ENCODE results near the gene HDAC9.

HDAC9 gene

DNA sequence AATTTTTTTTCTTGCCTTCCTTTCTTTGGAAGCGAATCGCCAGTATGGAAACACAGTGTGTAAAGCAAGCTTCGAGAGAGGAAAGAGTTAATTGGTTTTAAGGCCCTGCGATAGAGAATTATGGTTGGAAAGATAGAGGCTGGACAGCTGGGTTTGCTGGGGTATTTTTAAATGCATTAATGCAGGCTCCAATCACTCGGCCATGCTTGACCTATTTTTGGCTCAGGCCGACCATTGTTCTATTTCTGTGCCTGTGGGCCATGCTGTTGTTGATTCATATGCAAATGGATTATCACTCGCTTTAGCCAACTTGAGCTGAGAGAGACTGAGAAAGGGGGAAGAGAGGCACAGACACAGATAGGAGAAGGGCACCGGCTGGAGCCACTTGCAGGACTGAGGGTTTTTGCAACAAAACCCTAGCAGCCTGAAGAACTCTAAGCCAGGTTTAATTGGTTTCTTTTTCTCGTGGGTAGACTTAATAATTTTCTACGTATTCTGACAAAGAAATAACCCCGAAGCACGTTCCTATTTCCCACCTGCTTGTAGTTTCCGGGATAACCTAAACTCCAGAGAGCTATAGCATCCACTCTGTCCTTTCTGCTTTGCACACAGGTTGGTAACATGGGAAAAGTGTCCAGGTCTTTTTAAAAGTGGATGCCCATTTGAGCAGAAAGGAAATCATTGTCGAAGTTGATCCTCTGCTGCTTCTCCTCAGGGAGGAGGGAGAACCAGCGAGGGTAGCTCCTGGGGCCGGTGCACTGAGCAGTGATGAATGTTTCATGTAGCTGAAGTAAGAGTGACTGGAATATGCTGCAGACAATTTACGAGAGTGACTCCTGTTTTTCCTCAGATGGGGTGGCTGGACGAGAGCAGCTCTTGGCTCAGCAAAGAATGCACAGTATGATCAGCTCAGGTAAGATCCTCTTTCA is at the start of gene HDAC9:
Gene HDAC9 (plus strand): TSS at position 338 of the 929 bp plus-strand sequence. CDS start 554 bp downstream, at position 892.
- no peak for DNase-seq (ENCODE audit: low read depth)

DNA sequence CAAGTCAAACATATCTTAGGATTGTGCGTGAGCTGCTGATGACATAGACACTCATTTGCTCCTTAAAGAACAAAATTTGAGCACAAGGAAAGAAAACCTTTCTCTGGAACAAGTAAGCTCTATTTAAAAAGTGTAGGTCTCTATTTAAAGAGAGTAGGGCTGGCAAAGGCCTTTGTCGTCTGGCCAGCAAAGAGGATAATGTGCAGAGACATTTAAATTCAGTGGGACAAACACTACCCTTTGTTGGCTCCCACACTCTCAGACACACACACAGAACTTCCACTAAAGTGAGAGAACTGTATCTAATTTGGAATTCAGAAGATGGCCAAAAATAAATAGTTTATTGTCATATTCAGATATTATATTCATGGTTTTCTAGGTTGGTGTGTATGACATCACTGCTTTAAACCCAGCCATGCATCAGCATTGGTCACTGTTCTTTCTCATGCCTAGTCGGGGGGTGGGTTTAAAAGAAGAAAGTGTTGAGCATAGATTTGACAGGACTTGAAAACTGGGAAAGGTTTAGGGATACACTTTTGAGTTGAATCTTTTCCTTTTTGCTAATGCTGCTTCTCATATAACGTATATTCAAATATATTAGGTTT is 49.5 kb upstream of the HDAC9 start:
- DNase-seq (ENCODE audit: low read depth), result no peak

DNA sequence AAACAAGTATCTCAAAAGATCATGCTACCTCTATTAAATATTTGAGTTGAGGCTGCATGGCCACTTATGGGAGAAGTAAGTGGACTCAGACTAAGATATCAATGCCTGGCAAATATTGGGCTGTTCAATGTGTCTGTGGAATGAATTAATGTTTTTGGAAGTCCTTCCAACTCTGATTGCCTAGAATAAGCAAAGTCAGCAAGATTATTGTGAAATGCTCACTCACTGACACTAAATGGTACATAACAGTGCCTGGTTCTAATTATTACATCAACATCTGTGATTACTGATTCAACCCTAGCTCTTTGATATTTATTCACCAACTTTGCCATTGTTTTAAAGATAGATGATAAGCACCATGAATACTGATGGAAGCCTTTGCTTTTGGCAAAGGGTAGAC is 45.5 kb upstream of the HDAC9 start:
- DNase-seq (ENCODE audit: low read depth), result no peak

DNA sequence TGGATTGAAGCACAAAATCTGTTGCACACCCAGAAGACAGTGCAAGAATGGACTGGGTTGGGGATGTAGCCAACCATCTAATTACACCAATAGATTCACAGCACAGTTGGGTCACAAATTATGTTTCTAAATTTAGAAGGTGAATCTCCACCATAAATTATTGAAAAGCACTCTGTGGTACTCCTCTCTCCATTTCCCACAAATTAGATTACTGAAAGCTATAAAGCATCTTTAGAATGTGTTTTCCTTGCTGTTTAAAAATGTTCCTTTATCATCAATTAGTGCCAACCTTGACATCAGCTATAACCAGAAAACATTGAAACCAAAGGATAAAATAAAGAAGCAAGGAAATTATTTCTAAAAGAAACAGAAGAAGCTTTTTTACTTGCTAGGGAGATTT is 39.9 kb upstream of the HDAC9 start:
- no peak for DNase-seq (ENCODE audit: low read depth)

DNA sequence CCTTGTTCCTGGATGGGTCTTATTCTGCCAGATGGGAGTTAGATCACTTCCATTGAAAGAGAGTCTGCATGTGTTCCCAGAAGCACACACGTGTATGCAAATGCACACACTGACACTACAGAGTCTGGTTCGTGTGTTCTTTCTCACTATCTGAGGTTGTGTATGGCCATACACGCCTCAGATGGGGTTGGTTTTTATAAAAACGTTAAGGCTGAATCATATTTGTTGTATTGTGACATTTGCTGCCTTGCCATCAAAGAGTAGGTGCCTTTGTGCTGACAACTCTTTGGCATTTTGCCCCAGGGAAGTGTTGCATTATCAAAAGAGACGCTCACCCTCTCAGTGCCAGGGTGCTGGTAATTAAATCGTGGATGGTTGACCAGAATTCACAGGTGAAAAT is 37.7 kb upstream of the HDAC9 start:
- no peak for DNase-seq (ENCODE audit: low read depth)

DNA sequence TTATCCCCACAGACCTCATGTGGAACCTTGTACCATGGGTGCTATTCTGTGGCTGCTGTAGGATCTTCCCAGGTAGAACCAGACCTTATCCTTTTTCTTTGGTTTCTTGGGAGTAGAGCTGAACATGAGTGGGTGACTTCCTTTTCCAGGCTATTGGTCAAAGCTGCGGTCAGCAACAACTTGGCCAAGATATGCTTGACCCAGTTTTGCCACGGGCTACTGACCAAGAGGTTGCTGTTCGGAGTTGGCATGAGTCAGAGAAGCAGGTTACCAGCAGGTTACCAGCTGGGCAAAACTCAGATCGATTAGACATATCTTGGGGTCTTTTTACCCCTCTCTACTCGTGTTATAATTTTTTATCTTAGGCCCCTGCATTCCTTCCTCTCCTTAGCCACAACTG is 36.7 kb upstream of the HDAC9 start:
- DNase-seq (ENCODE audit: low read depth), result no peak

DNA sequence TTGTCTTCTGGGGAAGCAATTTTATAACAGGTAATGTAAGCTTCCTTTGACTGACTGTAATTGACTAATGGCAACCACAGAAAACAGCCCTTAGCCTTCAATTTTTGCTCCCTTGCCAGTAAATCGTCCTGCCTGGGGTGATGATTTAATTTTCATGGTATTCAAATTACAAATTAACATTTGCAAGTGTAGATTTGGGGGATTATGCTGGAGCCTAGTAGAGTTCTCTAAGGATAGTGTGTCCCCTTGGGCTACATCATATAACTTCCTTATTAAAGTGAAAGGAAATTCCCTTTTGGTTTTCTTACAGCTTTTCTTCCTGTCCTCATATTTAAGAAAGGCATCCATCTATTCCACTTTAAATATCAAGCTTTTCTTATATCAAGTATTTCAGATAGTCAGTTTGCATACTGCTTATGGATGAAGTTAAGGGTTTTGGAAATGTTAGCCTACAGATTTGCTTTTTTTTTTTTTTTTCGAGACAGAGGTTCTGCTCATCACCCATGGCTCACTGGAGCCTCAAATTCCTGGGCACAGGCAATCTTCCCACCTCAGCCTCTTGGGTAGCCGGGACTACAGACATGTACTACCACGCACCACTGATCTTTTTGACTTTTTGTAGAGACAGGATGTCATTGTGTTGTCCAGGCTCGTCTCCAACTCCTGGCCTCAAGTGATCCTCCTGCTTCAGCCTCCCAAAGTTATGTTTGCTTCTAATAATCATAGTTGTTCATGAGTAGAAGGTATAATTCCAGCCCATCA is 35.9 kb upstream of the HDAC9 start:
- no peak for DNase-seq (ENCODE audit: low read depth)

DNA sequence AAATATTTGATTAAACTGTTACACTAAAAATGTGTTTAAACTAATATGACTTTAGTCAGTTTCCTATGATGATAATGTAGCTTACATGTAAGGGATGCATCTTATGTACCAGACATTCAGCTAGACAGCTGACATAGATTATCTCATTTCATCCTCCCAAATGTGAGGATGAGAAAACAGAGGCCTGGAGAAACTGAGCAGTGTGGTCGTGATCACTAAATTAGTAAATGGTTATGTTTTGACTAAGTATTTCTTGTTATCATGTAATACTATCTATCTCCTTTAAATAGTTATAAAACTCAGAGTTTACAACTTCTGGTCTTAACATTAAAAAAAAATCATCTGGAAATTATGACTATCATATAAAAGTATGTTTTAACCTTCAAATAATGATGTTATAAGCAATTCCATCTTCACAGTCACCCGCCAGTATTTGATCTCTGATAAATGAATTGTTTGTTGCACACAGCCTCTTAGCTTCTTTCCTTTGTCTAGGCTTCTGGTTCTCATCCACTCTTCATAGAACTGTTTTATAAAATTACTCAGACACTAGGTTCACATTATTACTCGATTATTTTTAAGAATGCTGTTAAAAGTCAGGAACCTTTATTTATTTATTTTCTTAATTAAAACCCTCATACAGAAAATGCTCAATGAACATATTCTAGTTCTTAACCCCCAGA is 33.6 kb upstream of the HDAC9 start:
- no peak for DNase-seq (ENCODE audit: low read depth)

DNA sequence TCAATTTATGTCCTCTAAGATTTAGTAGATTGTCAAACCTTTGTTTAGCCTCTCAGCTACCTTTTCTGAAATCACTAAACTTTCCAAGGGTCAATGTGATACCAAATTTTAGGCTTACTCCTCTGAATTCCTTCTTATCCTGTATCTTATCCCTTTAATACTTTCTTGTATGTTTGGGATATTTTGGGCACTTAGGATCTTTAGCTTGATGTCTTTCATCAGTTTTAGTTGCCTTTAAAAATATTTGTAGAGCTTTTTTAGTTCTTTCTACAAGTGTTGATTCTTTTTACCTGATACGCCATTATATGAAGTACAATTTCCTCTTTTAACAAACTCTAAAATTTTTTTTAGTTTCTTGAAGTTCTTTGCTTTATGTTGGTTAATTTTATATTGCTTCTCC is 30.7 kb upstream of the HDAC9 start:
- no peak for DNase-seq (ENCODE audit: low read depth)

DNA sequence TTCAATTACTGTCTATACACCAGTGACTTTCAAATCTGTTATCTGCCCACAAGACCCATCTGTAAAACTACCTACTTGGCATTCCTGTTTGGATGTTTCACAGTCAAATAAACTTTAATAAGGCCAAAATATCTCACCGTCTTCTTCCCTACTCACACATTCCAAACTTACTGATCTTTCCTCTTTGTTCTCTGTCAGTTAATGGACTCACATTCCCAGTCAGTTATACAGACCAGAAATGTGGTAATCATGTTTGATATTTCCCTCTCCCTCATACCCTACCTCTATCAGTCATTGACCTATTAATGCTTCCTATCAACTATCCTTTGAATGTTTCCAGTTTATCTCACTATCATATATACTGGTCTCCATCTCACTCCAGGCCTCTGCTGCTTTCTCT is 28.5 kb upstream of the HDAC9 start:
- DNase-seq (ENCODE audit: low read depth), result no peak

DNA sequence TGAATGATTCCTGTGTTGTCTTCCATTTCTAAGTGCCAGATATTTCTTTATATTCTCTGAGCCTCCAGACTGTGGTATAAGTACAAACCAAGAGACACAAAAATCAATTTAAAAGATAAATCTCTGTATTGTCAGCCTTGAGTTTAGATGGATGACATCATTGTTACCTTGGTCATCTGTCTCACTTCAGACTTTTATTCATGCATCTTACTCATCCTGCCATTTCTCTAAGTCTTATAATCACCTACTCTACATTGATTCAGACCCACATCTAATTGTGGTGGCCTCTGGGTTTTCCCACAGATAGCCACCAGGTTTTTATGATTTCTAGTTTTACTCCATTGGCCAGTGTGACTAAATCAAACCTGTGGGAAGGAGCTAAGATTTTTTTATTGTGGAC is 26.8 kb upstream of the HDAC9 start:
- no peak for DNase-seq (ENCODE audit: low read depth)

DNA sequence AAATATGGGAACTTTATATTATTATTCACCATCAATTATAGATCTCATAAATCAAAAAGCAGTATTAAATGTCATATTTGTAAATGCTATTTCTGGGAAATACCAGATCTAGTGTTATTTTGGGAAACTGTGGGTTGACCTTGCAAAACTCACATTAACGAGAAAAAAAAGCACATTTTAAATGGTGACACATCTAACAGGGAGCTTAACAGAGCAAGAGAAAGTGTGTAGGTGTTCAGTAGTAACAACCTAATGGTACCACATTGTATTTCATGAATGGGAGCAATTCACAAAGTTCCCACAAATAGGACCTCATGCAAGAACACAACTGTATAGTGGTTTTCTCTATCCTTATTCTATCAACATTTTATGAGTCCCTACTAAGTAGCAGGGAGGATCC is 26.2 kb upstream of the HDAC9 start:
- no peak for DNase-seq (ENCODE audit: low read depth)

DNA sequence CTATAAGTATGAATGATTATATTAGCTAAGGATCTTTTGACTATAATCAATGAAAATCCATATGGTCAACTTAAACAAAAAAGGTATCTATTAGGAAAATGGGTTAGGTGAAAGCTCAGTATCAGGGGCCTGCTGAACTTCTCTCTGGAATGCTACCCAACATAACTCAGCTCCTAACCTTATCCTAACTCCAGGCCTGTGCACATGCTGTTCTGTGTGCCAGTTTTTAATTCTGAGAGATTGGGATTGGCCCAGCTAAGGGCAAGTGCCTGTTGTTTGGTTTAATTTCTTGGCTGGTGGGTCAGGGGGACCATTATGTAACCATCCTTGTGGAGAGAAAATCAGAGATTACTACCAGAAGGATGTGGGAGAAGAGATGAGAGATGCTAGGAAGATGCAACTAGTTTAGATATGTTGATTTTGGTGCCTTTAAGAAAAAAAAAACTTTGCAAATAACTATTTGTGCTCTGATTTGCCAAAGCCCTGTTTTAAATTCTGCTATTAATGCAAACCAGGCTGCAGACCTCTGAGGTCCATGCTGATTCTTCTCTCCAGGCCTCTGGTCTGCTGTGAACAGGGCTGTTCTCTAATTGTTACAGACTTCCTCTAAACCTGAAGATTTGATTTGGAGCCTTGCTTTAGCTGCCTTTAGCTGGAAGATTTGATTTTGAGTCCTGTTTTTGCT is 23.9 kb upstream of the HDAC9 start:
- DNase-seq (ENCODE audit: low read depth), result no peak

DNA sequence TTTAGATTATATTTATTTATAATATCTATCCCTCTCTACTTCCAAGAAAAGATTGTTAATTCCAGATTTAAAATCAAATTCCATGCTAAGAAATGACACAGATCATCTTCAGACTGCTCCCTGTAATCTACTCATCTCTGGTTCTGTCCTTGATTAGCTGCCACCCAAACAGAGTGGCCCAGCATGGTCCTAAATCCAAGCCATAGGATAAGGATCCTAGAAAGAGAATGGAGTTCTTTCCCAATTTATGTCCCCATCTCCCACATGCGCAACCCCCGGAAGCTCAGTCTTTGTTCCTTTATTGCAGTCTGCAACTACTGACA is 23.4 kb upstream of the HDAC9 start:
- no peak for DNase-seq (ENCODE audit: low read depth)

DNA sequence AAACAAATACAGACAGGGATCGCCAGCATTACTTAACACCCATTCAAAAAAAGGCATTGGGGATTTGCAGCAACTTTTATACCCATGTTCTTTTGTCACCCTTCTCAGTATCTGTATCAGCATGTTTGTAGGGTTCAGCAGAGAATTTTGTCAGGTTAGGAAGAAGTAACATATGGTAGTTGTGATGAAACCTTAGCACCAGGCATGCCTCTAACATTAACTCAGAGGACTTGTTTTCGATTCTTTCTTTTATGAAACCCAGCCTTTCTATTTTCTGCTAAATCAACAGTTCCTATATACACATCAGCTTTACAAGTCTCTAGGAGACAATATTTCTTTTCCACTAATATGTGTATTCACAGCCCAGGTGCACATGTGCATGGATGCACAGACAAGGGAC is 22.4 kb upstream of the HDAC9 start:
- no peak for DNase-seq (ENCODE audit: low read depth)

DNA sequence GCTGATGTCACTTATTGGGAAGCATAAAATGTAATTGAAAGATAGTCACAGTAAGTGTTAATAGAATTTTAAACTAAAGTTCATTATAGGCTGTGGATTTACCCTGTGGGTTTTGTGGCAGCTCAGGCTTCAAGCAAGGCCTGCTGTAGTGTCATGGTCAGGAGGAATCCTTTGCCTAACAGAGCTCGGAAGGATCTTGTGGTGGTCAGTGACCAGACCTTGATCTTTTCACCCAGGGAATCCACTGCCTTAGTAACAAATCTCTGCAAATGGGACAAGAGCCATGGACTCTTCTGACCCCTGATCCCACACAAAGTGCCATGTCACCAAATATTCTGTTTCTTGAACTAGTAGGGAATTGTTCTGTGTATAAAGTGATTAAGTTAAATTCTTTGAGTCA is 20.6 kb upstream of the HDAC9 start:
- DNase-seq (ENCODE audit: low read depth), result no peak

DNA sequence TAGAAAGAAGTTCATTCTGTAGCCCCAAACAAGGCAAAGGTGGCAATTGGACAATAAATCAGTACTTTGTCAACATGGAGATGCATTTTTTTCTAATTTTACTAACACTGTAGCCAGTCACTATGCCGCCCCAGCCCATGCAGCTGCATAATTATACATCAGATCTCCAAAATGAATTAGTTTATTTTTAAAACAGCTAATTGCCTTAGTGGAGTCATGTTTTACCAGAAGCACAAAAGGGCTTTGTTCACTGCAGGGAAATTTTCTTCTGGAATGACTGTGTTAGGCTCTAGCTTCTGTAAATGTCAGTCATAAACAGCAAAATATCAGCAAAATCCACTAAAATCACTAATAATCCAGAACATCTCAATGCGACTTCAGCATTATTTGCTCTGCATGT is 20.1 kb upstream of the HDAC9 start:
- no peak for DNase-seq (ENCODE audit: low read depth)

DNA sequence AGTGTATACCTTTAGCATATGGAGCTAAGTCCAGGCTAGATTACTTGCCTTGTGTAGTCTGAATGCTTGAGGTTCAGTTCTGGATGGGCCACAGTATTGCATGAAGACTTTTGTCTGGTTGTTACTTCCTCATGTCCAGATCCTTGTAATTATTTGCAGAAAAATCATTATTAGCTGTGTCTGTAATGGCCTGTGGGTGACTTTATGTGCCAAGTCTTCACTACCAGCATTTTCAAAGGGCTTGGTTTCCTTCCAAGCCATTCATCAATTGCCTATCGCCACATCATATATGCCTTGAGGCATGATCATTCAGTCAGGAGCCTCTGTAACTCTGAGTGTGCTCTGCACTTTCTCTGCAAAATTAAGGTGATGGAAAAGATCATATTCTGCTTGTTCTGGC is 13.8 kb upstream of the HDAC9 start:
- no peak for DNase-seq (ENCODE audit: low read depth)

DNA sequence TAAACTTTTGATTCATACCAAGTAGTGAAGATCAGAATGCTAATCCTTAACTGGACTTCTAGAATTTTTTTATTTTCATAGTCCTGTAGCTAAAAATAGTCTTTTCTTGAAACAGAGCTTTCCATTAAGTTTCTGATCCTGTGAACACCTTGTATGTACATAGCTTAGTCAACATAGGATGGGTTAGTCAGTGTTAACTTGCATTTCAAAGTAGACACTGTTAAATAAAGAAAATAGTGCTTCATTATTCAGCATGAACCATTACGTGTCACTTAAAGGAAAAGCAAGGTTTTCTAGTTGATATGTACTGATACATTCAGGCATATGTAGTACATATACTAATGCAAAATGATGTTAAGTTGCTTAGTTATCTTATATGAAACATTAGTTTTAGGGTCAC is 7.5 kb upstream of the HDAC9 start:
- DNase-seq (ENCODE audit: low read depth), result no peak

DNA sequence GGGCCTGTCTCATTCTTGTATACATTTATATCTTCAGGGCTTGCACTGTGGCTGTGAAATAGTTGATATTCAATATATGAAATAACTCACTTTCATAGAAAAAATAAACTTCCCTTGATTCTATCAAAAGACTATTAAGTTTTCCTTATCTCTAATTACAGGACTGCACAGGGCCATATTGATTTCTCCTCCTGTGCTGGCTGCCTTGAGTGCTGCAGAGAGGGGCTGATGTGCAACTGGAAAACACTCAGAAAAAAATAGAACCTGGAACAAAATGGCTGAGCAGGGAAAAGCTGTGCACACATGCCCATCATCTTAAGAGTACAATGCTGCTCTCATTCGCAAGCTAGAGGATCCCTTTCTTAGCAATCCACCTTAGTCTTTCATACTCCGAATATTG is 5.9 kb upstream of the HDAC9 start:
- no peak for DNase-seq (ENCODE audit: low read depth)

DNA sequence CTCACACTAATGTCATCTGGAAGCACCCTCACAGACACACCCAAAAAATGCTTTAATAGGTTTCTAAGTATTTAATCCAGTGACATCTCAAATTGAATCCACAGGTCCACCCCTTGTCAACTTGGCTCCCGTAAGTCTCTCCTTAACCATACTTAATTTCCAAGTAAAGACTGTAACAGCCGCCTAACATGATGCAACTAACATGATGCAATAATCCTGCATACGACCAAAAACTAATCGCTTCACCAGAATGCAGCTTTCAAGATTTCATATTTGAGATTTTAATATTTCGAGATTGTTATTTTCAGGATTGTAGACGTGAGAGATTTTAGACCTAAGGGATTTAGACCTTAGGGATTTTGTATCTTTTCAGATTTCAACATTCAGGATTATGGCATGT is 3.7 kb upstream of the HDAC9 start:
- DNase-seq (ENCODE audit: low read depth), result no peak

DNA sequence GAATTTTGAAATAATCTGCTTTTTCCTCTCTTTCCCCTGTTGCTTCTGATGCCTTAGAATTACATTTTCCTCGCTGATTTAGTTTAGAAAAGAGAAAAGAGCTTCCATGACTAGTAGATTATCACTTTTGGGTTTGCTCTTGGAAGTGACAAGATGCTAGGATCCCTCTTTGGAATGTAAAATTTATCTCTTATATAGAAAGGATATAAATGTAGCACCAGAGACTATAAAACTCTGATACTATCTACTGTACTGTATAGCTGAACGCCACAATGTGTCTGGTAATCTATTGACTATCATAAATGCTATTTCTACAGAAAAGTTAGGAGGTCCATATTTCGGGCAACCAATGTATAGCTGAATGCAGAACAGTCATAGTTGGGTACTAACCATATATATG is 1.1 kb upstream of the HDAC9 start:
- no peak for DNase-seq (ENCODE audit: low read depth)

Measured in HS-27A (cell line).